Muscle layer of colon (tissue), 2 donors: Measurements from ENCODE around the gene ERBB4.

ENCODE experiments used
- H3K27ac ChIP-seq: one replicate; pipeline ENCODE4 v1.7.0; 2013; ENCODE audit warnings: low read depth, mild to moderate bottlenecking, low read length, moderate library complexity
- H3K27me3 ChIP-seq, 2 donors: one replicate each; pipeline ENCODE4 v1.7.0; 2013; ENCODE audit warnings: low read length in 2 of 2, mild to moderate bottlenecking in 2 of 2; ENCODE audit not compliant: insufficient read depth in 2 of 2, control insufficient read depth in 1 of 2
- H3K36me3 ChIP-seq: one replicate; pipeline ENCODE4 v1.7.0; 2013; ENCODE audit warnings: mild to moderate bottlenecking, low read length; ENCODE audit not compliant: insufficient read depth
- H3K4me1 ChIP-seq: one replicate; pipeline ENCODE4 v1.7.0; 2013; ENCODE audit warnings: mild to moderate bottlenecking, low read length; ENCODE audit not compliant: insufficient read depth
- H3K4me3 ChIP-seq, 2 donors: one replicate each; pipeline ENCODE4 v1.7.0; 2013; ENCODE audit warnings: low read length in 2 of 2, low read depth in 1 of 2, mild to moderate bottlenecking in 1 of 2, moderate library complexity in 1 of 2
- H3K9ac ChIP-seq: one replicate; pipeline ENCODE4 v1.7.0; 2013; ENCODE audit warnings: low read length
- H3K9me3 ChIP-seq: one replicate; pipeline ENCODE4 v1.7.0; 2013; ENCODE audit warnings: mild to moderate bottlenecking, low read length
- donor health status: abdominal sarcoma.
- donor health status: Adenocarcinoma of cecum.

ERBB4 gene

DNA sequence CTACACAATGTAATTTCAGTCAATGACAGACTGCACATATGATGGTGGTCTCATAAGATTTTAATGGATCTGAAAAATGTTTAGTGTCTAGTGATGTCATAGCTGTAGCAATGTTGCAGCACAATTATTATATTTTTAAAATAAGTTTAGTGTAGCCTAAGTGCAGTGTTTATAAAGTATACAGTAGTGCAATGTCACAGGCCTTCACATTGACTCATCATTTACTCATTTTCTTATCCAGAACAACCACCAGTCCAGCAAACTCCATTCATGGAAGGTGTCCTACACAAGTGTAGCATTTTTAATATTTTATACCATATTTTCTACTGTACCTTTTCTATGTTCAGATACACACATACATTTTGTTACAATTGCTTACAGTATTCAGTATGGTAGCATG, 663.1 kb downstream of the ERBB4 start:
- no peaks in the 10 kb centered on the region for H3K9me3 ChIP-seq
- no peak overlapping the region for H3K27ac ChIP-seq
- no peaks in the 10 kb centered on the region for H3K4me1 ChIP-seq
- no peaks in the 10 kb centered on the region for H3K36me3 ChIP-seq
- H3K4me3 ChIP-seq: no peak overlapping the region
- H3K9ac ChIP-seq: no peak overlapping the region
- H3K27me3 ChIP-seq: no peaks in the 10 kb centered on the region

DNA sequence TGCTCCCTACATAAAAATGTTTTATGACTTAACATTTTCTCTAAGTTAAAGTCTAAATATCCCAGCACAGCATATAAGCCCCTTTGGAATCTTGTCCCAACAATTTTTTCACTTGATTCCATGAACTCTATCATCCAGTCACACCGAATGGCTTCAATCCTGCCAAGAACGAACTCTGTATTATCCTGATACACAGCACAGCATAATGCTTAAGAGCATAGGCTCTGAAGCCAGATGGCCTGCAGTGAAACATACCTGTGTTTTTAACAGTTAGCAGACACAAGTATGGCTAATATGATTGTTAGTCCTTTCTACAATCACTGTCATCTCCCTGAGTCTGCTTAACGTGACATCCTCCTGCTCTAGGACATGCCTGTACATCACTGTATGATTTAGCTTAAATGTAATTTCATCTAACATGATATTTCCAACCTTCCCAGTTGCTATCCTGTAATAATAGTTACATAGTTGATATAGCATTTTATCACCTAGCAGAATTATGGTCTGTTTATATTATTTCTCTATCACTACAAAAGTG, 669.5 kb downstream of the ERBB4 start:
- H3K4me3 ChIP-seq: no peak overlapping the region
- no peak overlapping the region for H3K9ac ChIP-seq
- no peaks in the 10 kb centered on the region for H3K9me3 ChIP-seq
- H3K4me1 ChIP-seq: peaks cover 4% of the 10 kb centered on the region
- H3K27me3 ChIP-seq: no peaks in the 10 kb centered on the region
- H3K27ac ChIP-seq: no peak overlapping the region
- no peaks in the 10 kb centered on the region for H3K36me3 ChIP-seq

DNA sequence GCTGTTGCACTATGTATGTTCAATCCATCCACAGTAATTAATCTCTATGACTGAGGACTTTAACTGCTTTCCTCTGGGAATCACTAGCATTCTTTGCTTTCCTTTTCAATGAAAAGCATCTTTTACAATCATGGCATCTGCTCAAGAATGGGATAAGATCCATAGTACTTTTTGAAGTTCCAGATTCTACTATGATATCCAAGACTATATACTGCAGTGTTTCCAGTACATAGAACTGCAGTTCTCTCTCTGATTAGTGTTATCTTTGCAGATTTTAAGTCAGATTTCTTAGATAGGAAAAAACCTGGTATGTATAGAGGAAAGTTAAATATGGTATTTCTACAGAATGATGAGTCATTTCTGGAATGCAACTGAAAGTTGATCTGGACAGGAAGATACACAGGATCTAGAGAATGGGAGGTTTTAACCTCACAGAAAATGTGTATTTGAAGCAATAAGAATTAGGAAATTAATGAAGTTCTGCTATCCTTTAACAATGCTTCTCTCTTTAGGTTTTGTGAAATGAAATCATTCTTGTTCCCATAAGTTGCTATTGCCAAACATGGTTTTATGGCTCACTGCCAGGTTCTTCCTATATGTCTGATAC, 670.7 kb downstream of the ERBB4 start:
- no peak overlapping the region for H3K27ac ChIP-seq

DNA sequence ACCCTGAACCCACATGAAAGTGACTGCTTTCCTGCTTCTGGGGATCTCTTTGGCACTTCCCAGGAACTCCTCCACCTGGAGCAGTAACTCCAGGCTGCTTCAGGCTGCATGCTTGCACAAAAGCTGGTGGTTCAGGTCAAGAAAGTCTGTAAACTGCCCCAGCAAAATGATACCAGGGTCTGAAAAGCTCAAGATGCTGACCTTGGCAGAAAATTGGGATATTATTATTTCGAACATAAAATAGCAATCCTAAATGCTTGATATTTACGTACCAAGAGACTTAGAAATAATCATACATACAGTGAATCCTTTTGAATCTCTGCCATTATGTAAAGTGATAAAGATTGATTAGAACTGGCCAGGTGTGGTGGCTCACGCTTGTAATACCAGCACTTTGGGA, 674.3 kb downstream of the ERBB4 start:
- Histone ChIP-seq H3K9me3 (no peaks in the 10 kb centered on the region), H3K27me3 (no peaks in the 10 kb centered on the region), H3K4me1 (peaks cover 4% of the 10 kb centered on the region), H3K36me3 (no peaks in the 10 kb centered on the region), H3K4me3 (no peak overlapping the region), H3K27ac (no peak overlapping the region), H3K9ac (no peak overlapping the region)

More for the DNA sequence above, 670.7 kb downstream of the ERBB4 start:
- Histone ChIP-seq H3K36me3 (no peaks in the 10 kb centered on the region), H3K9ac (no peak overlapping the region), H3K4me1 (peaks cover 4% of the 10 kb centered on the region), H3K4me3 (no peak overlapping the region), H3K27me3 (no peaks in the 10 kb centered on the region), H3K9me3 (no peaks in the 10 kb centered on the region)

DNA sequence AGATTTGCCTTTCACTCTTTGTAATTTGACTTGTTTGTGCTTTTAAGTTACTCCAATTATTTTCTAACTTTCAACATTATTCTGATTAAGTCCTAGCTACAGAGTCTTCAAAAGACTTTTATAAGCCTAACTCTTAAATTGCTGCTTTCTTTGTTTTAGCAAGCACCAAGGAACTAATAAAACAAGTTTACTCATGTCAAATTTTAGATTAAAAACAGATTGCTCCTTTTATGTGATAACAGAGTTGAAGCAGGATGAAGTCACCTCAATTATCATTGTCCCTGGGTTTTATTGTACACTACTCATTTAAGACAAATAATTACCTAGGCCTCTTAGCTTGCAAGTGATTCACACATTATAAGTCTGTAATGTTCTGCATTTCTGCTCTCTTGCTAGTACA, 678.4 kb downstream of the ERBB4 start:
- H3K36me3 ChIP-seq: no peaks in the 10 kb centered on the region
- H3K4me1 ChIP-seq: no peaks in the 10 kb centered on the region
- no peaks in the 10 kb centered on the region for H3K9me3 ChIP-seq

DNA sequence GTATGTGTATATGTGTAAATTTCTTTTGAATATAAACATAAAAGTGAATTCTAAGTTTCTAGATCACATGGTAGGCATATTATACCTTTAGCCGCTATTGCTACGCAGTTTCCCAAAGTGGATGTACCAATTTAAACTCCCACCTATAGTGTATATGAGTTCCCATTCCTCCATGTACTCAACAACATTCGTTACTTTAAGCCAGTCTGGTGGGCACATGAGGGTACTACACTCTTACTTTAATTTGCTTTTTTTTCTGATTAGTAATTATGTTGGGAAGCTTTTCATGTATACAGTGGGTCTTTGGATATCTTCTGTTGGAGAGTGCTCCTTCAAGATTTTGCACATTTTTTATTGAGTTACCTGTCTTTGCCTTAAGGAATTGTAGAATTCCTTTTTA, 683.8 kb downstream of the ERBB4 start:
- Histone ChIP-seq H3K9ac (no peak overlapping the region), H3K4me1 (no peaks in the 10 kb centered on the region), H3K27ac (no peak overlapping the region), H3K4me3 (no peak overlapping the region), H3K36me3 (no peaks in the 10 kb centered on the region), H3K9me3 (no peaks in the 10 kb centered on the region), H3K27me3 (no peaks in the 10 kb centered on the region)

More for the DNA sequence above, 678.4 kb downstream of the ERBB4 start:
- no peaks in the 10 kb centered on the region for H3K27me3 ChIP-seq
- H3K4me3 ChIP-seq: no peak overlapping the region
- H3K27ac ChIP-seq: no peak overlapping the region
- H3K9ac ChIP-seq: no peak overlapping the region

DNA sequence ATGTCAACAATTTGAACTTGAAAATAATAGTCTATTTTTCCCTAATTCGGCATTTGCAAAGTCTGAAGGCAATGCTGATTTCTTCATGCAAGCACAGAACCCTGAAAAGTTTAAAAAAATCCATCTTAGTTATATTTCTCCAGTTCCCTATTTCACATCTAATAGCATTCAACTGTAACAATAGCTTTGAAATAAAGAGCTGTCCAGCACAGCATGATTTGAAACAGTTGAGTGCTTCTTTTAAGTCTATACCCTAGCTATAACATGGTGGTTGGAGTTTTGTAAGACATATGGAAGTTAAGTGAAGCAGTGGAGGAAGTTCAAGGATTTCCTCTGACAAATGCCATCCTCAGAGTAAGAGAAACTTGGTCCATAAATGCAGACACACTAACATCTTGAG, 691.9 kb downstream of the ERBB4 start:
- Histone ChIP-seq H3K4me3 (no peak overlapping the region), H3K4me1 (no peaks in the 10 kb centered on the region), H3K36me3 (no peaks in the 10 kb centered on the region), H3K9ac (no peak overlapping the region), H3K27ac (no peak overlapping the region), H3K9me3 (no peaks in the 10 kb centered on the region), H3K27me3 (no peaks in the 10 kb centered on the region)

DNA sequence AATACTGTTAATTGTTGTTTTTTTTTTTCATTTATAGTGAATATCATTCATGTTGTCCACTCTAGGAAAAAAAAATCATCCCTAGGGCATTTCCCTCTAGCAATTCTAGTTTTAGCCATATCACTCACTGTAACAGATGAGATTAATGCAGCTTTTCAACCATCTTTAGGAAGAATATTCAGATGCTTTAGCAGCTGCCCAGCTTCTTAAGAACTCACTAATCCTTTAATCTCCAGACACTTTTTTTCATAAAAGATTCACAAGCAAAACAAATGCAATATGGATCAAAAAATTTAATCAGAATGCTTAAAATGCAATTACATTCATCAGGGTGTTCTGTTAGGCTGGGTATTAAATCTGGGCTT, 692.6 kb downstream of the ERBB4 start:
- H3K27me3 ChIP-seq: no peaks in the 10 kb centered on the region
- no peak overlapping the region for H3K9ac ChIP-seq
- no peaks in the 10 kb centered on the region for H3K4me1 ChIP-seq
- no peaks in the 10 kb centered on the region for H3K9me3 ChIP-seq
- no peaks in the 10 kb centered on the region for H3K36me3 ChIP-seq
- no peak overlapping the region for H3K4me3 ChIP-seq
- H3K27ac ChIP-seq: no peak overlapping the region

DNA sequence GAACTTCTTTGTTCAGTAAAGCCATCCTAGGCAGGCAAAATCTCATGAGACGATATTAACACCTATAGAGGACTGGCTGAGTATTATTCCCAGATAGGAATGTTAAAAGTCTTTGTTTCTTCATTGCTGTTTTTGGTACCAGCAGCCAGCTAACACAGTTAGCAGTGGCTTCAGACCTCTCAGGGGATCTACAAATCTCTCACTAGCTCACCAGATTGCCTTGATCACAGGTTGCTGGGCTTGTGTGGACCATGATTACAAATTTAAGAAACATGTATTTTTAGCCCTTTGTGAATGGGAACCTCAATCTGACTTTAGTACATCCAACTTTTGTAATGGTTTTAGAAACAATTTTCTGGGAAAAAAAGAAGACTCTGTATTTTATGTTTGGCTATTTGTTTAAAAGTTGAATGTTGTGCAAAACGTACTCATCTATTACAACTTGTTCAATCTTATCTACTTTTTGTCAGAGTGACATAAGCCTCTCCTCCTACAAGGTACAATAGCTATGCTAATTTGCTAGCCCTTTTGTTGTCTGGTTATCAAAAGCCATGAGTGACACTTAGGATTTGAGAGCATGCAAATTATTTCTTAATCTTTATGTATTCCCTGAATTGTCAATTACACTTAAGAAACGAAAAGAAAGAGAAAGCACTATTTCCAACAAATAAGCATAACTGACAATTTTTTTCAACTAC, 693.1 kb downstream of the ERBB4 start:
- H3K9me3 ChIP-seq: no peaks in the 10 kb centered on the region
- H3K9ac ChIP-seq: no peak overlapping the region
- no peaks in the 10 kb centered on the region for H3K36me3 ChIP-seq
- no peak overlapping the region for H3K4me3 ChIP-seq
- no peaks in the 10 kb centered on the region for H3K27me3 ChIP-seq
- H3K27ac ChIP-seq: no peak overlapping the region
- H3K4me1 ChIP-seq: no peaks in the 10 kb centered on the region

DNA sequence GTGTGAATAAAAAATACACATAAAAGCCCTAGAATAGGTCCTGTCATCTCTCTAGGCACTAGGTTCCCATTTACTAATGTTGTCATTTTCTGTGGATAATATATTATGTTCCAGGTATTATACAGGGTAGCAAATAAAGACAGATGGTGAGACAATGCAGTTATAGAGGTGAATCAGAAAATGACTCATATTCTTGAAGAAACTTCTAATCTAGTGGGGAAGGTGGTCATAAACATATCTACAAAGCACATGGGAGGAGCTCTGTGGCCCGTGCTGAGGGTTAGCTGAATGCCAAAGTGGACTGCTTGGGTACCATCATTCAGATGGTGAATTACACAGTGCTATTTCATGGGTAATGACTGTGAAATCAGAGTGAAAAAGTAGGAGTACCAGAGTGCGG, 700.9 kb downstream of the ERBB4 start:
- no peaks in the 10 kb centered on the region for H3K36me3 ChIP-seq
- H3K4me1 ChIP-seq: no peaks in the 10 kb centered on the region
- H3K27ac ChIP-seq: no peak overlapping the region
- no peak overlapping the region for H3K4me3 ChIP-seq
- H3K9me3 ChIP-seq: no peaks in the 10 kb centered on the region
- no peaks in the 10 kb centered on the region for H3K27me3 ChIP-seq
- no peak overlapping the region for H3K9ac ChIP-seq

DNA sequence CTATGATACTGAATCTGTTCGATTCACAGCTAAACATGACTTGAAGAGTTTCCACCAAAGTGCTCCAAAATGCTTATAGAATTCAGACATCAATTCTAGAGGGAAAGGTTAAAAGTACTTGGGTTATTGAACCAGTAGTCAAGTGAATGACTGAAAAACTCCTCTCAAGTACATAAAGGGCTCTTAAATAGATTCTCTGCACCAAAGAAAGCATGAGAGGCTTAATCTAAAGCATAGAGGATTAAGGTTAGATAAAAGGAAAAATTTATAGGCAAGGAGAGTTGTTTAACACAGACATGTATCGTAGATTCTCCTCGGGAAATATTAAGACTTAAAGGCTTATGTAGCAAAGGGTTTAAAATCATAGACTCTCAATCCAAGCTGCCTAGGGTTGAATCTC, 701.4 kb downstream of the ERBB4 start:
- Histone ChIP-seq H3K9ac (no peak overlapping the region), H3K9me3 (no peaks in the 10 kb centered on the region), H3K36me3 (no peaks in the 10 kb centered on the region), H3K4me1 (no peaks in the 10 kb centered on the region), H3K4me3 (no peak overlapping the region), H3K27ac (no peak overlapping the region), H3K27me3 (no peaks in the 10 kb centered on the region)

DNA sequence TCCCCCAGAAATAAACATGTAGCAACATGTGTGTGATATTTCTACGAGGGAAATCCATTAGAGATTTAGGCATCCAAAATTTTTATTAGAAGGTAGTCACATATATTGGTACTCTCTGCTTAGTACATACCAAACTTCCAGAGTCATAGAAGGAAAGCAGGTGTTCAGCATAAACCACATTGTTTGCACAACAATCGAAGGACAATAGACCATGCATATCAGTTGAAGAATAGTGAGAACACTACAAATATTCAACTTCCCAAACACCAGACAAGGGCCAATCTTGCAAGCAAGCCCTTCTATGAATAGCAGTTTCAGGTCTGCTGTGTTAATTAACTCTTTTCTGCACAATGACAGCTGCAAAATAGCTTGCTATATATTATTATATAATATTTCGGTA, 702.2 kb downstream of the ERBB4 start:
- Histone ChIP-seq H3K36me3 (no peaks in the 10 kb centered on the region), H3K27me3 (no peaks in the 10 kb centered on the region), H3K4me1 (no peaks in the 10 kb centered on the region), H3K9me3 (no peaks in the 10 kb centered on the region), H3K27ac (no peak overlapping the region), H3K4me3 (no peak overlapping the region), H3K9ac (no peak overlapping the region)
